ENCODE measurements around the gene PRKCD.

The PRKCD gene

DNA sequence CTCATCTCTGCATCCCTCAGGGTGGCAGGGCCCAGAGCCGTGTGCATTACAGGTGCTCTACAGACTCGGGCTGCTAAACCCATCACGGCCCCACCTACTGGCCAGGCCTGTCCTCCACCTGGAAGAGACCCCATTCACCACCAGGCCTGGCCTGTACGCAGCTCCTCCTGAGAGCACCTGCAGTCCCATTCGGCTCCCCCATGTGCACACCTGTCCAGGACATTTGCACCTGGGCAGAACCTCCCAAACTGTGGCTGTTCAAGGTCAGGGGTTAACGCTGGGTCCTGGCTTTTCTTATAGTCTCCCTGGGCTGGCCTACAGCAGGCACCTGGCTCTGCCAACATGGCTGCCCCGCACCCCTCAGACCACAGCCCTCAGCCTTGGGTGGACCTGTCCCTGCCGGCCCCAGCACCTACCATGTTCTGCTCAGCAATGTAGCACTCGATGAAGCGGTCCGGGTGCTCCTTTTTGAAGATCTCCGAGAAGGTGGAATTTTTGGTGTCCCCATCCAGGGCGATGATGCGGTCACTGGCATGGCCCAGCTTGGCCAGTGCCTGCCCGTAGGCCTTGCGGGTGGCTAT lies 69.1 kb downstream of the PRKCD start:
- H3K4me3 ChIP-seq (ENCODE audit: low read length) = no peak overlapping the region
- TF ChIP-seq, protein P1, sequence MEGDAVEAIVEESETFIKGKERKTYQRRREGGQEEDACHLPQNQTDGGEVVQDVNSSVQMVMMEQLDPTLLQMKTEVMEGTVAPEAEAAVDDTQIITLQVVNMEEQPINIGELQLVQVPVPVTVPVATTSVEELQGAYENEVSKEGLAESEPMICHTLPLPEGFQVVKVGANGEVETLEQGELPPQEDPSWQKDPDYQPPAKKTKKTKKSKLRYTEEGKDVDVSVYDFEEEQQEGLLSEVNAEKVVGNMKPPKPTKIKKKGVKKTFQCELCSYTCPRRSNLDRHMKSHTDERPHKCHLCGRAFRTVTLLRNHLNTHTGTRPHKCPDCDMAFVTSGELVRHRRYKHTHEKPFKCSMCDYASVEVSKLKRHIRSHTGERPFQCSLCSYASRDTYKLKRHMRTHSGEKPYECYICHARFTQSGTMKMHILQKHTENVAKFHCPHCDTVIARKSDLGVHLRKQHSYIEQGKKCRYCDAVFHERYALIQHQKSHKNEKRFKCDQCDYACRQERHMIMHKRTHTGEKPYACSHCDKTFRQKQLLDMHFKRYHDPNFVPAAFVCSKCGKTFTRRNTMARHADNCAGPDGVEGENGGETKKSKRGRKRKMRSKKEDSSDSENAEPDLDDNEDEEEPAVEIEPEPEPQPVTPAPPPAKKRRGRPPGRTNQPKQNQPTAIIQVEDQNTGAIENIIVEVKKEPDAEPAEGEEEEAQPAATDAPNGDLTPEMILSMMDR (conservative IDR thresholded peaks at IDR 0.05; ENCODE audit: low read length) = no peak
- DNase-seq (ENCODE audit: low read depth) = no peak

- no peak overlapping the region for H3K4me3 ChIP-seq (ENCODE audit: low read length)
- no peak for DNase-seq (ENCODE audit: low read depth)
- TF ChIP-seq, protein P1 (conservative IDR thresholded peaks at IDR 0.05; ENCODE audit: low read length) = no peak
These were observed 69.8 kb downstream of the PRKCD start for GRCh38 chr3:53230789-53231188.

DNA sequence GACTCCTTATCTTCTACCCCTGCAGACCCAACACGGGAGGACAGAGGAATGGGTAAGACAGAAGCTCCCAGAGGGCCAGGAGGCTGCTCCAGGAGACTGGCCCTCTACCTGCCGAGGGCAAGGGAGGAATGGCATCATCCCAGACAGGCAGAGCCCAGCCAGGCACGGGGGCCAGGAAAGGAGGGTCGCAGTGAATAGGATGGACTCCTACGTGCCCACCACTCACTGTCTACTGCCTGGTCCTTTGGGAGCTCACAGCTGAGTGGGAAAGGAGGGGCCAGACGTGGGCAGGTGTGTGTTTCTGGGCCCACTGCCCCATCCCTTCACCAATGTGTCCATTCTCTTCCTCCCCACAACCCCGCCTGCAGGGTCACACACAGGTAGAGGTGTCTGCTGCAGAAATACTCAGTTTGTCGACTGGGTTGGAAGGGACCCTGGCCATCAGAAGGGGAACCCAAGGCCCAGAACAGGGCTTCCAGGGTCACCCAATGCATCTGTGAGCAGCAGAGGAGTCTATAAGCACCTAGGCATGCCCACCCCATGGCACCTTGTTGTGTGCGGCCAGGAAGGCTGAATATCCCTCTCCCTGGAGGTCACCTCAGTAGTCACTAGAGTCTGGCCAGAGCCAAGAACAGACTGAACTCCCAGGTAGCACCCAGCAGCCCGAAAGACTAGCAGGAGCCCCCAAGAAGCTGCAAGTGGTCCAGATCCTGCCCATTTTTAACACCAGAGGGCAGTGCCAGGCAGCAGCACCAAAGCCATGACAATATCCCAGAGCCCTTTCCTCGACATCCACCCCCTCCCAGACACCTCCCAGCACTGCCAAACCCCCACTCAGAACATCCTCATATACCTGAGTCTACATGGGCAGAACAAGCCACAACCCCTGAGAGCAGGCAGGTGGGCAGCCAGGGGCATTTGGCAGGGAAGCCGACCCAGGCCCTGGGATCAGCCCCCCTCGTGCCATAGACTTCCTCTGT lies 70.8 kb downstream of the PRKCD start:
- H3K4me3 ChIP-seq (ENCODE audit: low read length) = no peak overlapping the region
- TF ChIP-seq, protein P1 (conservative IDR thresholded peaks at IDR 0.05; ENCODE audit: low read length) = peak; percentile 18
- no peak for DNase-seq (ENCODE audit: low read depth)

DNA sequence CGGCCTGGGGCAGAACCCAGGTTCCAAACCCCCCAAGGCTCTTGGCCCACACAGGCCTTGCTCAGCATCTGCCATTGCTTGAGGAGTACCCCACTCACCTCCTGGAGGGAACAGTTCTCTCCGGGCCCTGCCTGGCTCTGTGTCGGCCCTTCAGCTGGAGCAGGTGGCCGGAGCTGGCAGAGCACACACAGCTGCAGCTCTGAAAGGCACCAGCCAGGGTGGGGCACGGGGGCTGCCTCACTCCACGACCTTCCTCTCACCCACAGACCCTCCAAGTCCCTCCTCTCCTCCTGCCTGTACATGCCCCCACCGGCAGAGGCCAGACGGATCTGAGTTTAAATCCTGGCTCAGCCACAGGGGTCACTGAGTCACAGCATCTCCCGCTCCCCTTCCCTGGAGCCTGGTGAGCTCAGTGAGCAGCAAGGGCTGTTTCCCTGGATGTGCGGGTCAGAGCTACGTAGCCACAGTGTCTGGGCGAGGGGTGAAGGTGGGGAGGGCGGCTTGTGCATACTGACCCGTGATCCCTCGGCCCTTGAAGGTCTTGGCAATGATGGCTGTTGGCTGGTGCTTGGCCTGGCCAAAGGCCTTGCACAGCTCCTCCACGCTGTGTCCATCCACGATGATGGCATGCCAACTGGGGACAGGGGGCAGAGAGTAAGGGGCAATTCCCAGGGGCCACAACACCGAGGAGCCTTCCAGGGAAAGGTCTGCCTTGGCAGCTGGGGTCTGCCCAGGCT lies 71.8 kb downstream of the PRKCD start:
- no peak overlapping the region for H3K4me3 ChIP-seq (ENCODE audit: low read length)
- DNase-seq (ENCODE audit: low read depth) = no peak
- TF ChIP-seq, protein P1 (conservative IDR thresholded peaks at IDR 0.05; ENCODE audit: low read length) = no peak

DNA sequence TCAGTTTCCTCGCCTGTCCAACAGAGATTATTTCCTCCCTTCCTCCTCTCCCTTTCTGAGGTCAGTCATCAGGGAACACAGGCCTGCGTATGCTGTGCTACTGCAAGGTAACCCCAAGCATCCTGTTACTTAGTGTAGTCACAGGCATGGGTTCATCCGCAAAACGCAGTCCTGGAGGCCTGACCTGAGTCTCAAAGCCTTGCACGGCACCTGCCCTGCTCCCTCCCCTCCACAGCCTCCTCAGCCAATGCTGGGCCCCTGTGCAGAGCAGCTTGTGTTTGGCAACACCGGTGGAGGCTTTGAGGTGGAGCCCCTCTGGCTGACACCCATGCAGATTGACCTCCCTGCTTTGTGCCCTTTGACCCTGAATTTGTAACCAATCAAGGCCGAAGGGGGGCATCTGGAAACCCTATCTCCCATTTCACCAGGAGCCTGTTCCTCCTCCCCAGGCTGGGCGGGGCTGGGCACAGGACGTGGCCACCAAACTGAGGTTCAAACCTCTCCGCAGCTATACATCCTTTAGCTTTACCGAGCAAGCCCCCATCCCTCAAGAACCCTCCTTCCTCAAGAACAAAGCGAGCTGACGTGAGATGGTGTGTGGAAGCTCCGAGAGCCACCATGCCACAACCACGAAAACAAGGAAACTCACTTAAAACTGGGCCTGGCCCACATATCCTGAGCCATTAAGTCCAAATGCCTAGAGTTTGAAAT lies 73.3 kb downstream of the PRKCD start:
- H3K4me3 ChIP-seq (ENCODE audit: low read length) = no peak overlapping the region
- TF ChIP-seq, protein P1 (conservative IDR thresholded peaks at IDR 0.05; ENCODE audit: low read length) = no peak
- DNase-seq (ENCODE audit: low read depth) = no peak

DNA sequence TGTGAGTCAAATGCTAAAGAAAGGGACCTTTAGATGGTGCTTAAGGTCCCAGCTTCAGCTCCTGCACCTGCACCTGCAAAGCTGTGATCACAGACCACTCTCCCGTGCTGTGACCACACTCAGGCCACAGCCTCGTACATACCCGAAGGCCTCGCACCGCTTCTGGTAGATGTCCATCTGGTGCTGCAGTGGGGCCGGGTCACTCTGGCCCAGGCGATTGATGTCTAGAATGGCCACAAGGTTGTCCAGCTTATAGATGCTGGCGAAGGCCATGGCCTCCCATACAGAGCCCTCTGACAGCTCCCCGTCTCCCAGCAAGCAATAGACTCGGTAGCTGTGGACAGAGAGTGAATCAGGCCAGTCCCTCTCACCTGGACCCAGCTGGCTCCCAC lies 73.8 kb downstream of the PRKCD start:
- DNase-seq (ENCODE audit: low read depth) = no peak
- TF ChIP-seq, protein P1 (conservative IDR thresholded peaks at IDR 0.05; ENCODE audit: low read length) = no peak
- no peak overlapping the region for H3K4me3 ChIP-seq (ENCODE audit: low read length)
